Heart left ventricle (tissue), 16 donors: ENCODE measurements around the gene ATXN1. TPM values are rescaled to one million over a fixed set of nuclear protein-coding genes. Genes with fewer than 3 reads are reported as not detected.

Experiments used
- ATAC-seq, 4 donors: fragments of 200-7000 bp; cut with Tn5 transposase; one replicate each; pipeline ENCODE4 v1.9.1; 2020 to 2022; ENCODE audit warnings: moderate library complexity in 4 of 4, mild to moderate bottlenecking in 3 of 4, moderate number of reproducible peaks in 1 of 4
- DNase-seq, 5 donors: peaks; one replicate each; pipeline ENCODE4 v3.0.0-alpha.2; 2020
- H3K27ac ChIP-seq, 12 donors: fragments of 200-600 bp; sonication (generic) in 4 of 12; one replicate each; pipeline versions ENCODE4 v1.5.0 to v1.8.0; 2016 to 2022; ENCODE audit warnings: mild to moderate bottlenecking in 2 of 12
- H3K27me3 ChIP-seq, 9 donors: fragments of 200-600 bp; sonication (generic) in 2 of 9; one replicate each; pipeline versions ENCODE4 v1.5.1 to v1.8.0; 2016 to 2022; ENCODE audit warnings: mild to moderate bottlenecking in 3 of 9
- H3K36me3 ChIP-seq, 9 donors: fragments of 200-600 bp; sonication (generic) in 2 of 9; one replicate each; pipeline versions ENCODE4 v1.5.0 to v1.8.0; 2018 to 2022; ENCODE audit warnings: mild to moderate bottlenecking in 2 of 9
- H3K4me1 ChIP-seq, 12 donors: fragments of 200-600 bp; sonication (generic) in 4 of 12; one replicate each; pipeline versions ENCODE4 v1.5.0 to v1.8.0; 2016 to 2022; ENCODE audit warnings: mild to moderate bottlenecking in 3 of 12
- H3K4me3 ChIP-seq, 12 donors: fragments of 200-600 bp; sonication (generic) in 4 of 12; one replicate each; pipeline versions ENCODE4 v1.5.0 to v1.8.0; 2017 to 2022; ENCODE audit warnings: mild to moderate bottlenecking in 9 of 12, moderate library complexity in 4 of 12
- H3K9me3 ChIP-seq, 12 donors: fragments of 200-600 bp; sonication (generic) in 4 of 12; one replicate each; pipeline versions ENCODE4 v1.5.0 to v1.8.0; 2016 to 2022; ENCODE audit warnings: mild to moderate bottlenecking in 1 of 12
- CTCF ChIP-seq, 12 donors: fragments of 200-600 bp; sonication (generic) in 4 of 12; IDR thresholded peaks; one replicate each; pipeline versions ENCODE4 v1.5.0 to v1.8.0; 2018 to 2022; ENCODE audit warnings: antibody characterized with exemption in 12 of 12, mild to moderate bottlenecking in 5 of 12
- POLR2A ChIP-seq, 2 donors: fragments of 450-650 bp; IDR thresholded peaks; one replicate each; pipeline ENCODE4 v1.6.1; 2017; ENCODE audit warnings: antibody characterized with exemption in 2 of 2, mild to moderate bottlenecking in 2 of 2, moderate library complexity in 2 of 2
- WGBS, 4 donors: extraction: QIAGEN DNeasy Blood & Tissue Kit in 2 of 4; methylation state at CpG; one replicate each; pipeline versions ENCODE4 v1.1.5 to v1.1.7; 2013 to 2018; 5-methylcytosine and 5-hydroxymethylcytosine counted together
- intact Hi-C, 10 donors: fragments of 100-400 bp; cut with DNase I; formaldehyde crosslinking; loops; one replicate each; pipeline versions ENCODE4 v1.11.1 to v1.14.2; 2022
- long read RNA-seq, 3 donors: library from polyadenylated mRNA; unstranded; transcript quantifications; one replicate each; pipeline ENCODE4 v2.0.0, GENCODE V29; 2020 to 2021
- polyA plus RNA-seq, 2 donors: library from polyadenylated mRNA; stranded (reverse); fragments of 200-250 nt; gene quantifications; one replicate each; pipeline ENCODE4 v1.2.3, GENCODE V29; 2013
- total RNA-seq, 9 donors: library from RNA; depleted of rRNA in 2 of 9; stranded (reverse); fragments of >200 nt in 2 of 9; fragmentation: NEBNext Ultra II Directional in 3 of 9; extraction: Animal tissue kit (Norgen Biotek cat#: 25700) in 3 of 9; gene quantifications; one replicate each; pipeline versions ENCODE4 v1.1.0 to v1.2.4, GENCODE V29; 2016 to 2023
- donor health status: ischemic (EF 13 %, LVEDD 7.1; RV severe dilation, severe dysfunction).
- donor health status: healthy with polysubstance abuse.
- donor health status: DM: no; HTN: yes; CAD: no.
- donor health status: DM: no; HTN: no; CAD: no.
- donor health status: ischemic (EF 25% LVEDD 6.9; RV normal size, moderate dysfunction).
- donor health status: ischemic (EF 25% LVEDD 5.7; RV mildly dilated, moderate dysfunction).
- donor health status: healthy.
- donor health status: DM: yes; HTN: yes; CAD: no.
- donor health status: ischemic (EF 35%, LVEDD 5.7; RV mildly dilated, moderate dysfunction).
- donor health status: nonischemic (EF 11% LVEDD 7.7; RV severe dilation, severe dysfunction).
- donor health status: DM: yes; HTN: yes; CAD: no.
- donor health status: PGD.
- donor health status: ischemic (EF 29% LVEDD 5.4; RV normal size, mild dysfunction).
- donor health status: nonischemic (EF 23%, LVEDD 6.1; RV moderate dilation, normal function).

Gene ATXN1
- total RNA-seq: 10 to 100 TPM; 32.7 to 51.8 (median 37.6) TPM
- polyA plus RNA-seq: 10 to 100 TPM in 1 of 2 donors, 1 to 10 TPM in 1; 8.7 to 13.9 TPM
- long read RNA-seq, donor 1, partial matches to known transcripts: 7 of 17 reads
- long read RNA-seq, donor 1, other reads (novel, unspliced or antisense): 9 of 17 reads
- long read RNA-seq, donor 2, partial matches to known transcripts: 12 of 26 reads
- long read RNA-seq, donor 2, other reads (novel, unspliced or antisense): 10 of 26 reads
- long read RNA-seq, donor 3, partial matches to known transcripts: 12 of 25 reads
- long read RNA-seq, donor 3, other reads (novel, unspliced or antisense): 12 of 25 reads

- no peaks in the 10 kb centered on the region for H3K9me3 ChIP-seq
- DNase-seq (peak; percentile 64 to 80 (median 74)), ATAC-seq (peak in 3 of 4 donors; percentile 2 to 14 (median 9))
- peak within 1 kb of the TSS; percentile 67 to 99 (median 89) for H3K4me3 ChIP-seq
- TF ChIP-seq POLR2A (IDR thresholded peaks at IDR 0.05) (peak in 1 of 2 donors; percentile 54), CTCF (IDR thresholded peaks at IDR 0.05) (no peak)
- no peaks in the 10 kb centered on the region for H3K27me3 ChIP-seq
- peak within 1 kb of the TSS; percentile 93 to 100 (median 98) for H3K27ac ChIP-seq
- H3K36me3 ChIP-seq: no peaks in the 10 kb centered on the region
- H3K4me1 ChIP-seq: peaks cover 0 to 65% (median 34%) of the 10 kb centered on the region in 12 donors
- intact Hi-C loops: loop anchor here (2.0 to 10.0 kb wide), 17 partner anchors 88 to 523 kb away; partner anchors contain the start of gene GMPR (in 1 of the 10)
- WGBS, 4 donors: 1 to 2% (median 2%) methylated on average over 19 to 78 of the region's 82 CpGs
Measured at GRCh38 chr6:16760516-16761470, at the start of gene ATXN1. Gene ATXN1 (minus strand): TSS chr6:16761460.

GRCh38 chr6:16810411-16810810, 49.2 kb upstream of the ATXN1 start:
- 79 to 94% (median 93%) methylated on average over 1 of the region's 1 CpG for WGBS, 4 donors
- intact Hi-C loops: no loop called here
- H3K27me3 ChIP-seq: no peaks in the 10 kb centered on the region
- DNase-seq: no peak
- TF ChIP-seq POLR2A (IDR thresholded peaks at IDR 0.05) (no peak), CTCF (IDR thresholded peaks at IDR 0.05) (no peak)
- peaks cover 0 to 6% (median 0%) of the 10 kb centered on the region in 12 donors for H3K4me1 ChIP-seq
- H3K9me3 ChIP-seq: peaks cover 0 to 28% (median 6%) of the 10 kb centered on the region in 12 donors
- H3K27ac ChIP-seq: no peak overlapping the region
- H3K4me3 ChIP-seq: no peak overlapping the region
- no peaks in the 10 kb centered on the region for H3K36me3 ChIP-seq
- no peak for ATAC-seq

DNA sequence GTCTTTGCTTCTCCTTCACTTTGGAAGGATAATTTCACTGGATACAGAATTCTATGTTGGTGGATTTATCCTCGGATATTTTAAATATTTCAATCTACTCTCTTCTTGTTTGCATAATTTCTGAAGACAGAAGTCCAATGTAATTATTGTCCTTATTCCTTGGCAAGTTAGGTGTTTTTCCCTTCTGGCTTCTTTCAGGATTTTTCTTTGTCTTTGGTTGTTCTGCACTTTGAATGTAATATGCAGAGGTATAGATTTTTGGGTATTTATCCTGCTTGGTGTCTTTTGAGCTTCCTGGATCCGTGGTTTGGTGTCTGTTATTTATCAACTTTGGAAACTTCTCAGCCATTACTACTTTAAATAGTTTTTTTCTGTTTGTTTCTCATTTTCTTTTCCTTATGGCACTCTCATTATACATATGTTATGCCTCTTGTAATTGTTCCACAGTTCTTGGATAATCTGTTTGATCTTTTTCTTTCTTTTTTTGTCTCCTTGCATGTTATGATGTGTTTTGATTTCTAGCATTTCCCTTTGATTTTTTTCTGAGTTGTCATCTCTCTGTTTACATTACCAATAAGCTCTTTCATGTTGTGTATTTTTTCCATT, 48.6 kb upstream of the ATXN1 start:
- H3K4me1 ChIP-seq: peaks cover 0 to 10% (median 4%) of the 10 kb centered on the region in 12 donors
- WGBS, 4 donors: 76 to 85% (median 84%) methylated on average over 2 of the region's 2 CpGs
- no peaks in the 10 kb centered on the region for H3K27me3 ChIP-seq
- intact Hi-C loops: loop anchor here in 1 of 10 donors (10.0 kb wide), 1 partner anchor 155 kb away; no protein-coding TSS in a partner anchor
- H3K9me3 ChIP-seq: peaks cover 0 to 28% (median 6%) of the 10 kb centered on the region in 12 donors
- TF ChIP-seq POLR2A (IDR thresholded peaks at IDR 0.05): no peak
- TF ChIP-seq CTCF (IDR thresholded peaks at IDR 0.05): no peak
- DNase-seq (no peak), ATAC-seq (no peak)
- H3K4me3 ChIP-seq: no peak overlapping the region
- no peak overlapping the region for H3K27ac ChIP-seq
- no peaks in the 10 kb centered on the region for H3K36me3 ChIP-seq
